Suprapubic skin (tissue), 4 donors: ENCODE data around the gene B3GNT3.

Experiments
- EP300 ChIP-seq: sonication (generic); formaldehyde crosslinking; IDR thresholded peaks from one replicate; pipeline ENCODE4 v1.6.1; 2017; ENCODE audit warnings: antibody characterized with exemption
- POLR2A ChIP-seq, 2 donors: fragments of 450-650 bp; IDR thresholded peaks; one replicate each; pipeline ENCODE4 v1.6.1; 2017; ENCODE audit warnings: antibody characterized with exemption in 2 of 2, mild to moderate bottlenecking in 2 of 2, moderate library complexity in 2 of 2
- POLR2AphosphoS5 ChIP-seq, 3 donors: sonication (generic); formaldehyde crosslinking; IDR thresholded peaks; one replicate each; pipeline ENCODE4 v1.6.1; 2017; ENCODE audit warnings: antibody characterized with exemption in 3 of 3
- TF ChIP-seq, protein P1 (sequence below), 2 donors: fragments of 200-600 bp in 1 of 2; fragments of 450-650 bp in 1 of 2; sonication (generic) in 1 of 2; IDR thresholded peaks; one replicate each; pipeline ENCODE4 v1.5.1; 2016 to 2019; ENCODE audit warnings: antibody characterized with exemption in 2 of 2, mild to moderate bottlenecking in 1 of 2, moderate library complexity in 1 of 2

DNA sequence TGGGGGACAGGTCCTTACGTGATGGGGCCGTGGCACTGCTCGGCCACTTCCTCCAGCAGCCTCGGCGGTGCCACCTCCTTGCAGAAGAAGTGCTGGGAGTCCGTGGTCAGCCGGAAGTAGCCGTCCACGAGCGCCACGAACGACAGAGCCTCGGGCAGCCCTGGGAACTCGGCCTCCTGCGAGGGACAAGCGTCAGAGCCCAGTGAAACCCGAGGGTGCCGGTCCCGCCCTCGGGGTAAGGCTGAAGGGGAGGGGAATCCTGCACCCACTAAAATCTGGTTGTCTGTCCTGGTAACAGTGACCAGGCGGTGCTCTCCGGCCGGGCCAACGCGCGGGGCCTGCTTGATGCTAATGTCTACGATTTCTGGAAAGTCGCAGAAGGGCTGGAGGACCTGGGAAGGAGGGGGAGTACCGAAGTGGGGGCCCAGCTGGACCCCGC lies 46.5 kb downstream of the B3GNT3 start:
- TF ChIP-seq, protein P1, sequence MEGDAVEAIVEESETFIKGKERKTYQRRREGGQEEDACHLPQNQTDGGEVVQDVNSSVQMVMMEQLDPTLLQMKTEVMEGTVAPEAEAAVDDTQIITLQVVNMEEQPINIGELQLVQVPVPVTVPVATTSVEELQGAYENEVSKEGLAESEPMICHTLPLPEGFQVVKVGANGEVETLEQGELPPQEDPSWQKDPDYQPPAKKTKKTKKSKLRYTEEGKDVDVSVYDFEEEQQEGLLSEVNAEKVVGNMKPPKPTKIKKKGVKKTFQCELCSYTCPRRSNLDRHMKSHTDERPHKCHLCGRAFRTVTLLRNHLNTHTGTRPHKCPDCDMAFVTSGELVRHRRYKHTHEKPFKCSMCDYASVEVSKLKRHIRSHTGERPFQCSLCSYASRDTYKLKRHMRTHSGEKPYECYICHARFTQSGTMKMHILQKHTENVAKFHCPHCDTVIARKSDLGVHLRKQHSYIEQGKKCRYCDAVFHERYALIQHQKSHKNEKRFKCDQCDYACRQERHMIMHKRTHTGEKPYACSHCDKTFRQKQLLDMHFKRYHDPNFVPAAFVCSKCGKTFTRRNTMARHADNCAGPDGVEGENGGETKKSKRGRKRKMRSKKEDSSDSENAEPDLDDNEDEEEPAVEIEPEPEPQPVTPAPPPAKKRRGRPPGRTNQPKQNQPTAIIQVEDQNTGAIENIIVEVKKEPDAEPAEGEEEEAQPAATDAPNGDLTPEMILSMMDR (IDR thresholded peaks at IDR 0.05) = no peak
- TF ChIP-seq POLR2A (IDR thresholded peaks at IDR 0.05) = no peak
- no peak for TF ChIP-seq EP300
- no peak for TF ChIP-seq POLR2AphosphoS5 (IDR thresholded peaks at IDR 0.05)
